Activated B cell treated with CpG ODN at 0.5 μM for 24 hours (primary cell): ENCODE results near the gene NCKAP5. TPM values are rescaled to one million over a fixed set of nuclear protein-coding genes. Genes with fewer than 3 reads are reported as not detected.
A peak's percentile ranks its signal among the peaks of the same experiment; 100 is the strongest.

Experiments used
- ATAC-seq: fragments of 200-7000 bp; cut with Tn5 transposase; one replicate; pipeline ENCODE4 v1.10.0; 2021; ENCODE audit warnings: low read depth, mild to moderate bottlenecking, moderate library complexity
- CTCF ChIA-PET: fragments of 350-600 bp; sonication (Branson Sonifier 250); formaldehyde crosslinking; loops from one replicate; lab custom pipeline; 2021; ENCODE audit warnings: antibody characterized with exemption; lab: Charles Lee
- POLR2A ChIA-PET: fragments of 350-600 bp; sonication (Branson Sonifier 250); formaldehyde crosslinking; loops from one replicate; lab custom pipeline; 2021; ENCODE audit warnings: antibody characterized with exemption; lab: Charles Lee
- DNase-seq: peaks from one replicate; pipeline ENCODE4 v3.0.0; 2022
- H3K27ac Mint-ChIP-seq: one replicate; pipeline ENCODE4 v1.8.0; 2020; ENCODE audit warnings: mixed read lengths
- H3K27me3 Mint-ChIP-seq: one replicate; pipeline ENCODE4 v1.8.0; 2021; ENCODE audit warnings: mixed read lengths
- H3K36me3 Mint-ChIP-seq: one replicate; pipeline ENCODE4 v1.8.0; 2021; ENCODE audit warnings: low read depth, mixed read lengths
- H3K4me1 Mint-ChIP-seq: one replicate; pipeline ENCODE4 v1.8.0; 2021; ENCODE audit warnings: mixed read lengths
- H3K4me3 Mint-ChIP-seq: one replicate; pipeline ENCODE4 v1.8.0; 2020; ENCODE audit warnings: mild to moderate bottlenecking, mixed read lengths
- H3K9me3 Mint-ChIP-seq: one replicate; pipeline ENCODE4 v1.8.0; 2020; ENCODE audit warnings: mixed read lengths
- CTCF ChIP-seq: fragments of 200-600 bp; IDR thresholded peaks from one replicate; pipeline ENCODE4 v1.8.0; 2022; ENCODE audit warnings: antibody characterized with exemption, mild to moderate bottlenecking
- intact Hi-C: fragments of 100-400 bp; cut with micrococcal nuclease; formaldehyde crosslinking; loops from one replicate; pipeline ENCODE4 v1.15.1; 2024
- total RNA-seq: library from RNA; stranded (reverse); gene quantifications from 2 replicates; pipeline ENCODE4 v1.2.3, GENCODE V29; 2022

NCKAP5 gene
- total RNA-seq, 1 donor from 2014 or later, result not detected

GRCh38 chr2:132680544-132680943 is 887.7 kb downstream of the NCKAP5 start:
- Mint-ChIP-seq H3K36me3 (no peaks in the 10 kb centered on the region), H3K27me3 (peaks cover 9% of the 10 kb centered on the region), H3K4me3 (no peak overlapping the region), H3K27ac (no peak overlapping the region), H3K4me1 (no peaks in the 10 kb centered on the region), H3K9me3 (no peaks in the 10 kb centered on the region)
- intact Hi-C loops, result no loop called here
- no peak for DNase-seq
- no peak for TF ChIP-seq CTCF
- ChIA-PET POLR2A (no interaction called here), CTCF (no interaction called here)
- no peak for ATAC-seq

- intact Hi-C loops, result loop anchor here (5.0 kb wide), 1 partner anchor 494 kb away; no protein-coding TSS in a partner anchor
- H3K27ac Mint-ChIP-seq, result no peak overlapping the region
- DNase-seq (no peak), ATAC-seq (no peak)
- peaks cover 20% of the 10 kb centered on the region for H3K27me3 Mint-ChIP-seq
- no peaks in the 10 kb centered on the region for H3K36me3 Mint-ChIP-seq
- H3K4me1 Mint-ChIP-seq, result no peaks in the 10 kb centered on the region
- no peak for TF ChIP-seq CTCF
- ChIA-PET CTCF (no interaction called here), POLR2A (no interaction called here)
- H3K9me3 Mint-ChIP-seq, result no peaks in the 10 kb centered on the region
- no peak overlapping the region for H3K4me3 Mint-ChIP-seq
Observed at GRCh38 chr2:132678483-132678882, 889.8 kb downstream of the NCKAP5 start.

- TF ChIP-seq CTCF, result no peak
- Mint-ChIP-seq H3K4me1 (no peaks in the 10 kb centered on the region), H3K9me3 (no peaks in the 10 kb centered on the region), H3K27ac (no peak overlapping the region), H3K4me3 (no peak overlapping the region), H3K27me3 (peaks cover 24% of the 10 kb centered on the region), H3K36me3 (no peaks in the 10 kb centered on the region)
- intact Hi-C loops, result loop anchor here (5.0 kb wide), 1 partner anchor 495 kb away; no protein-coding TSS in a partner anchor
- ATAC-seq, result no peak
- ChIA-PET CTCF (no interaction called here), POLR2A (no interaction called here)
- no peak for DNase-seq
Observed at GRCh38 chr2:132677661-132678060, 890.6 kb downstream of the NCKAP5 start.

- ATAC-seq, result no peak
- ChIA-PET CTCF (no interaction called here), POLR2A (no interaction called here)
- H3K36me3 Mint-ChIP-seq, result no peaks in the 10 kb centered on the region
- no peaks in the 10 kb centered on the region for H3K4me1 Mint-ChIP-seq
- H3K27me3 Mint-ChIP-seq, result peaks cover 29% of the 10 kb centered on the region
- no peak overlapping the region for H3K27ac Mint-ChIP-seq
- no peaks in the 10 kb centered on the region for H3K9me3 Mint-ChIP-seq
- intact Hi-C loops, result loop anchor here (5.0 kb wide), 1 partner anchor 495 kb away; no protein-coding TSS in a partner anchor
- H3K4me3 Mint-ChIP-seq, result no peak overlapping the region
- no peak for DNase-seq
- TF ChIP-seq CTCF, result no peak
Observed at GRCh38 chr2:132676999-132677398, 891.3 kb downstream of the NCKAP5 start.

- CTCF ChIA-PET, result no interaction called here
- intact Hi-C loops, result no loop called here
Observed at GRCh38 chr2:132671151-132671835, 897.0 kb downstream of the NCKAP5 start.

More at GRCh38 chr2:132671151-132671835, 897.0 kb downstream of the NCKAP5 start:
- DNase-seq, result no peak
- H3K27me3 Mint-ChIP-seq, result peaks cover 47% of the 10 kb centered on the region
- POLR2A ChIA-PET, result no interaction called here
- H3K4me3 Mint-ChIP-seq, result peak overlapping the region; percentile 32
- TF ChIP-seq CTCF, result no peak
- no peaks in the 10 kb centered on the region for H3K36me3 Mint-ChIP-seq
- no peaks in the 10 kb centered on the region for H3K9me3 Mint-ChIP-seq
- H3K27ac Mint-ChIP-seq, result no peak overlapping the region
- ATAC-seq, result no peak
- peaks cover 8% of the 10 kb centered on the region for H3K4me1 Mint-ChIP-seq
